Choroid plexus epithelial cell (primary cell): ENCODE data around the gene SOHLH1.
A peak's percentile ranks its signal among the peaks of the same experiment; 100 is the strongest.

ENCODE experiments used
- DNase-seq: peaks from one replicate; pipeline ENCODE4 v3.0.0-alpha.2; 2010; ENCODE audit warnings: low read depth
- H3K4me3 ChIP-seq: 2 replicates; pipeline ENCODE4 v1.5.1; 2011; ENCODE audit warnings: low read depth, mild to moderate bottlenecking, control low read depth, low read length, moderate library complexity
- TF ChIP-seq, protein P1 (sequence below): conservative IDR thresholded peaks from 2 replicates; pipeline ENCODE4 v1.5.1; 2011; ENCODE audit warnings: low read depth, mild to moderate bottlenecking, control low read depth, inconsistent platforms, low read length, moderate library complexity

SOHLH1 gene

GRCh38 chr9:135703726-135704125 is 4.4 kb upstream of the SOHLH1 start:
- TF ChIP-seq, protein P1, sequence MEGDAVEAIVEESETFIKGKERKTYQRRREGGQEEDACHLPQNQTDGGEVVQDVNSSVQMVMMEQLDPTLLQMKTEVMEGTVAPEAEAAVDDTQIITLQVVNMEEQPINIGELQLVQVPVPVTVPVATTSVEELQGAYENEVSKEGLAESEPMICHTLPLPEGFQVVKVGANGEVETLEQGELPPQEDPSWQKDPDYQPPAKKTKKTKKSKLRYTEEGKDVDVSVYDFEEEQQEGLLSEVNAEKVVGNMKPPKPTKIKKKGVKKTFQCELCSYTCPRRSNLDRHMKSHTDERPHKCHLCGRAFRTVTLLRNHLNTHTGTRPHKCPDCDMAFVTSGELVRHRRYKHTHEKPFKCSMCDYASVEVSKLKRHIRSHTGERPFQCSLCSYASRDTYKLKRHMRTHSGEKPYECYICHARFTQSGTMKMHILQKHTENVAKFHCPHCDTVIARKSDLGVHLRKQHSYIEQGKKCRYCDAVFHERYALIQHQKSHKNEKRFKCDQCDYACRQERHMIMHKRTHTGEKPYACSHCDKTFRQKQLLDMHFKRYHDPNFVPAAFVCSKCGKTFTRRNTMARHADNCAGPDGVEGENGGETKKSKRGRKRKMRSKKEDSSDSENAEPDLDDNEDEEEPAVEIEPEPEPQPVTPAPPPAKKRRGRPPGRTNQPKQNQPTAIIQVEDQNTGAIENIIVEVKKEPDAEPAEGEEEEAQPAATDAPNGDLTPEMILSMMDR = no peak

DNA sequence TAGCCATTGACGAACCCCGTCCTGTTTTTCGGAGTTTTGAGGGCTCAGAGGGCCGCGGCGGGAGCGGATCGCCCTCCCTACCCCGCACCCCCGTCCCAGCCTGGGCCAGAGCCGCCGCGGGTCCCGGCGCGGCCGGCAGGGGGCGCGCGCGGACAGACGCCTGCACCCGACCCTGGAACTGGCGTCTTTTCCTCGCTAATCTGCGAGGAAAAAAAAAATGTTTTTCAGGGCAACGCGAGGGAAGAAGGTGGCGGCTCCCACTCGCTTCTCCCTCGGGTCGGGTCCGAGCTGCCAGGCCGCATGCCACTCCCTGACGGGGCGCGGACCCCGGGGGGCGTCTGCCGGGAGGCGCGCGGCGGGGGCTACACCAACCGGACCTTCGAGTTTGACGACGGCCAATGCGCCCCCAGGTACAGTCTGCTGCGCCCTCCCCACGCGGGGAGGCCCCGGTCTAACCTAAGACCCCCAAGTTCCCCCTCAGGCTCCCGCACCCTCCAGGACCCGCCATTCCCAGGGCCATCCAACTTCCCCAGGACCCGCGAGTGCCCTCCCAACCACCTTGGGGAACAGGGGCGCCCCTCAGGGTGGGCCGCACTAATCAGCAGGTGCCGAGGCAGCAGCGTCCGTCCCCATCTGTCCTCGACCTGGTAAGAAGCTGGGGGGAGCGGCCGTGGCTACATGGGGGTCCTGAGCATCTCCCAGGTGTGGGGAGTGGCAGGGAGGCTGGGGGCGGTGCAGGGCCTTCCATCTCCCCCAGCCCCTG is 2.9 kb upstream of the SOHLH1 start, which contains the start of gene KCNT1:
KCNT1 (plus strand) TSS at position 227 of the 763 bp plus-strand sequence; CDS start at position 301, 74 bp downstream.
- TF ChIP-seq, protein P1 = peak; percentile 44
- H3K4me3 ChIP-seq = no peak within 1 kb of the TSS
- DNase-seq = peak; percentile 38

More at GRCh38 chr9:135703726-135704125, 4.4 kb upstream of the SOHLH1 start:
- no peak for DNase-seq
- no peak overlapping the region for H3K4me3 ChIP-seq

- TF ChIP-seq, protein P1 = no peak
- H3K4me3 ChIP-seq = no peak overlapping the region
- DNase-seq = no peak
Observed at GRCh38 chr9:135701067-135701958, 2.0 kb upstream of the SOHLH1 start.

DNA sequence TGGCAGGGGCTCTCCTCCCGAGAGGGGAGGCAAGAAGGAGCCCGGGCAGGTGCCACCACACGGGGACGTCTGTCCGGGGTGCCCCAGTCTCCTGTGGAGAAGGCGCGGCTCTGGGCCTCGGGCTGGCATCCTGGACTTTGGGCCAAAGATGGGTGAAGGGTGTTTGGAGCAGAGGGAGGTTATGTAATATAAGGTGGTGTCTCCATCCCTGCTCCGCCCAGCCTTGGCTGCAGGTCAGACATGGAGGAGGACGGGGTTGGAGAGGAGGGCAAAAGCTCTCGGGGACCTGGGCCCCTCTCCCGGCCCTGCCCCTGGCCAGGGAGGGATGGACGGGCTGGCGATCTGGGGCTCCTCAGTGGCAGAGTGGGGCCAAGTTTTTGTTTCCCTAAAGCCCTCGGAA is 1.2 kb upstream of the SOHLH1 start:
- DNase-seq = no peak

DNA sequence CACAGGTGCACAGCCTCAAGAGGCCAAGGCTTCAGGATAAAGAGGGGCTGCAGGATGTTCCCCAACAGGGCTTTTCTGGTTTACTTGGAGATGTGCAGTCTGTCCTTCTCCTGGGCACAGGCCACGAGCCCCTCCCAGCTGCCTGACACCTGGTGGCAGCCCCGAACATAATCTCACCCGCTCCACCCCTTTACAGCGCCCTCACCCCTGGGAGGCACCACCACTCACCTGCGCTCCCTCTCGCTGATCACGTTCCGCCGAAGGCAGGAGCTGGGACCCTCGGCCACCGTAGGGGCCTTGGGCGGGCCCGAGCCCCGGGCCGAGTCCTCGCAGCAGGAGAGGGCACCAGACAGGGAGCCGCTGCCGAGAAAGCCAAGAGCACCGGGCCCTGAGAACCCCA is 514 bp downstream of the SOHLH1 start:
- TF ChIP-seq, protein P1 = no peak
- no peak overlapping the region for H3K4me3 ChIP-seq
- no peak for DNase-seq

More for the DNA sequence above, 1.2 kb upstream of the SOHLH1 start:
- no peak overlapping the region for H3K4me3 ChIP-seq
- TF ChIP-seq, protein P1 = no peak

DNA sequence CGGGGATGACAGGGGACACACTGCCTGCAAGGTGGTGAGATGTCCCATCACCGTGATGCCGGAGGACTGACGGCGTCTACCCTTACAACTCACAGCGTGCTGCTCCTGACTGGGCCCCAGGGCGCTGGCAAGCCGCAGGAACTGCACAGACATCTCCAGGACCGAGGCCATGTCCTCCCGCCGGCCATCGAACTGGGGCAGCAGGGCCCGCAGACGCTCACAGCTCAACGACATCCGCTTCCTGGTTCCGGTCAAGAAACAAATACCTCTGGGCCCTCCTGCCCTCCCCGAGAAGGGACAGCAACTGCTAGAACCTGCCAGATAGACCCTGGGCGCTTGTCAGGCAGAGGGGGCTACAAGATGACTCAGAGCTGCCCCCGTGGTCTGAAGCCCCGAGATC is 1.0 kb downstream of the SOHLH1 start:
- TF ChIP-seq, protein P1 = no peak
- no peak for DNase-seq
- H3K4me3 ChIP-seq = no peak overlapping the region
